HG03442 (cell line): Measurements from ENCODE around the gene CLPSL1.

Experiments used
- ATAC-seq: cut with Tn5 transposase; IDR thresholded peaks from one replicate; pipeline ENCODE4 v1.9.1; 2021; ENCODE audit warnings: mild to moderate bottlenecking, moderate library complexity; ENCODE audit not compliant: unreplicated experiment

Gene CLPSL1

DNA sequence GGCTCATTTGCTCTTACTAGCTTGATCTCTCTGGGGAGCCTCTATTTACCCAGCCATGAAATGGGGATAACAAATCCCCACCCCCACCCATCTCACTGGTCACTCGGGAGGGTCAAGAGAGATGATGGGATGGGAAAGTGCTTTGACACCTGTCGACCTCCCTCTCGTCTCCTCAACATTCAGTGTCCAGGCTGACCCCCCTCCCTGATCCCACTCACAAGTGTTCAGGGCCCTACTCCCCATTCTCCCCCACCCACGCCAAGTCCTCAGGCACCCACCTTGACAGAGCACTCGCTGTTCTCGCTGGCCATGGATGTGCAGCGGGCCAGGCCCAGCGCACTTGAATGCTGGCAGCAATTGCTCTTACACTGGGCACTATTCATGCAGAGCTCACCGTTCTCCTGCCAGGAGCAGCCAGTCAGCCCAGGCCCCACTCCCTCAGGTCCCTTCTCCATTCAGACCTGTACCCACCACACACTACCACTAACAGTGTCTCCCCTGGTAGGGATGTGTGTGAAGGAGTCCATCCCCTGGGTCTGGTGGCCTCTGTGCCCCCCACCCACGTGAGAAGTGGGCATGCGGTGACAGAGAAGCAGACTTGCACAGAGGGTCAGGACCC, 14.7 kb downstream of the CLPSL1 start:
- no peak for ATAC-seq

DNA sequence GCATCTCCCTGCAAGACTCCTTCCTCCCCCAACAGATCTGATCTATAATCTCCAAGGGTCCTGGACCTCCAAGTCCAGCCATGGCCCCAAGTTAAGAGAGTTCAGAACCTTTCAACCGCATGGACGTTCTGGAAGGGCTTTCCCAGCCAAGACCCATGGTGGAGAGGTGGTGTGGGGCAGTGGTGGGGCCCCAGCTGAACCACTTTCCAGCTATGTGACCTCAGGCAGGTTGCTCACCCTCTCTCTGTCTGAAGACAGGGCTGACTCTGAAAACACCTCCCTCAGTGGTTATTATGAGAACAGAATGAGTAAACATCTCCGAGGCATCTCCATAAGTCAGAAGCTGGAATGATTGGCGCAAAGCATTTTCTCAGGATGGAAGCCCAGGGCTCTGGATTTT, 15.4 kb downstream of the CLPSL1 start:
- ATAC-seq = no peak

DNA sequence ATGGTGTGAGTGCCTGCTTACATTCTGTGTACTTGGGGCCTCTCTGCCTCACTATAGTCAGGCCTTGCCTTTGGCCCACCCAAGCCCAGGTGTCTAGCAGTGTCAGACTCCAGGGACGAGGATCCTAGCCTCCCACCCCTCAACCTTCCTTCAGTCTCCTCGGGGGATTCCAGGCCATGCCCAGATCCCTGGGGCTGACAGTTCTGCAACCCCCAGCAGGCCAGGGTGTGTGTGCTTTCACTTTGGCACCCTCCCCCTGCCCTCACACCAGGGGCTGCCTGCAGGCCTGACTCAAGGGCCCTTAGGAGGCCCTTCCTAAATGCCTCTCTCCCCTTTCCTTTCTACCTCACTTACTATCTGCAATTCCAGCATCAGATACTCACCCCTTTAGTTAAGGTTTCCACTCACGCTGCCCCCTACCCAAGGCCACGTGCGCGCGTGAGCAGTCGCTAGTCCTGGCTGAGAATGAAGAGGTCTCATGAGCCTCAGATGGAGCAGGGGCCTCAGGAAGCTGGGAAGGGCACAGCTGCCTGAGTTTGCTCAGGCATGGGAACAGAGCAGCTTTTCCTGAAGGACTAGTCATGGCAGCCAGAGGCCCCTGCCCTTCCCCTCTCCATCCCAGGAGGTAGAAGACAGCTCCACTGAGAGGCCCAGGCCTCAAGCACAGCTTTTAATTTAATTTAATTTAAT, 17.2 kb downstream of the CLPSL1 start:
- ATAC-seq = no peak

DNA sequence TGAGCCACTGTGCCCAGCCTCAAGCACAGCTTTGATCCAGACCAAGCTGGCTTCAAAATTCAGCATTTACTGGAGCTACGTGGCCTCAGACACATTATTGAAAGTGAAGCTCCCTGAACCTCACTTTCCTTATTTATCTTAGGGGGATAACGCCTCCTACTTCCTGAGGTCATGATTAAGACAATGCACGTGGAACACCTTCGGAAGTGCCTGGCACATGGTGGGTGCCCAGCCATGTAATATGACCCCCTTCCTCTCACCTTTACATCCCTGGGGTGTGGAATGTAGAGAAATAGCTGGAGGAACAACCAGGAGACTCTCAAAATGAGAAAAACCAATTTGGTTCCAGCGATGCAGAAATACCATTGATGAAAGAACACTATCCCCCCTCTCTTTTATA, 17.9 kb downstream of the CLPSL1 start:
- no peak for ATAC-seq

DNA sequence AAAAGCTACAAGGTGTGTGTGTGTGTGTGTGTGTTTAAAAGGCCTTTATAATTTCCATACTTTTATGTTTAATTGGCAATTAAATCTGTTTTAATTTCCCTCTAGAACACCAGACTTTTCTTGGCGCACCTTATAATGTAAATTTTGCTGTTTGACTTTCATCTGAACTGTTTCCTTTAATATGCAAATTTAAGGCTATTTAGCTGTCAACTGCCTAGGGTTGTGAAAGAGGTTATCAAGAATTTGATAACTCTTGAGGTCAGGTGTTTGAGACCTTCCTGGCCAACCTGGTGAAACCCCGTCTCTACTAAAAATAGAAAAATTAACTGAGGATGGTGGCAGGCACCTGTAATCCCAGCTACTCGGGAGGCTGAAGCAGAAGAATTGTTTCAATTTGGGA, 20.3 kb downstream of the CLPSL1 start:
- ATAC-seq = no peak

DNA sequence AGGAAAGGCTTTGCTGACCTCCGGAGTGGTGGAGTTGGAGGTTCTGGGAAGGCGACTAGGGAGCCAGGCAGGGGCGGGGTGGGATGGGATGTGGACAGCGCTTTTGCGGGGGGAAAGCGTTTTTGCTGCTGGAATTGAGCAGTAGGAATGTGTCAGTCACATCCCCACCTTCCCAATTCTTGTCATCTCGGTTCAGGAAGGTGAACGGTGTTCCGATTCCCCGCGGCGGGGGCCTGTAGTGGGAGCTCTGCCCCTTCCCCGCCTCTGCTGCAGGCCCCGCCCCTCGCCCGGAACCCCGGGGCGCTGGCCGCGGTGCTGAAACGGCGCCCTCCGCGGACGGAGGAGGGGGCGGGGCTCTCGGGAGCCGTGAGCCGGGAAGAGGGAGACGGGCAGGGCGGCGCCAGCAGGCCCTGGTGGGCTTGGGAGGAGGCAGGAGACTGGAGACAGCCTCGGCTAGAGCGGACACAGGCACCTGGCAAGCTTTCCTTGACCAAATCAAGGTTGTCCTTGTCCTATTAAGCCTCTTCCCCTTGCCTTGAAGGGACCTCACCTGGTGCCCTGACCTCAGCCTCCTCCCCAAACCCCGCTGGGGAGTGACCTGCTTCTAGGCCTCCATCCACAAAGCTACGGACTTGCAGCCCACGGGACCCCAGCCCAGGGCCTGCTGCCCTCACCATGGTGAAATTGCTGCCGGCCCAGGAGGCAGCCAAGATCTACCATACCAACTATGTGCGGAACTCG, 24.3 kb downstream of the CLPSL1 start, which contains the start of gene LHFPL5:
Gene LHFPL5, plus strand, starts transcription at position 357 of the 741 bp plus-strand sequence. Its CDS starts 319 bp downstream, at position 676.
- no peak for ATAC-seq

DNA sequence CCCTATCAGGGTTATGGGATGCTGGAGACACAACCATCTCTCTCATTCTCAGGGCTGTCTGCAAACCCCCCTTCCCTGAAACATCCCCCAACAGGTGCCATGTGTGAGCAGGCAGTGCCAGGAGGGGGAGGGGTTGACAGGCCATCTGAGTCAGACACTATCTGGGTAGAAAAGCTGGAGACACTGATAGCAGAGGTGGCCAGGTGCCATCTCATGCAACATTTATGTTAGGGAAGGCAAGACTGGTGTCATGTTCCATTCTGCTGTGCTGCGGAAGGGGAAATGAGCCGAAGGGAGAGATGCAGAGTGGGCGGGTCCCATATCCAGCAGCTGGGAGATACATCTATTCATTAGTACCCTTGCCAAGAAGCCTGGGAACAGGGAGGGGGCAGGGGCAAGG, 27.9 kb downstream of the CLPSL1 start:
- no peak for ATAC-seq

DNA sequence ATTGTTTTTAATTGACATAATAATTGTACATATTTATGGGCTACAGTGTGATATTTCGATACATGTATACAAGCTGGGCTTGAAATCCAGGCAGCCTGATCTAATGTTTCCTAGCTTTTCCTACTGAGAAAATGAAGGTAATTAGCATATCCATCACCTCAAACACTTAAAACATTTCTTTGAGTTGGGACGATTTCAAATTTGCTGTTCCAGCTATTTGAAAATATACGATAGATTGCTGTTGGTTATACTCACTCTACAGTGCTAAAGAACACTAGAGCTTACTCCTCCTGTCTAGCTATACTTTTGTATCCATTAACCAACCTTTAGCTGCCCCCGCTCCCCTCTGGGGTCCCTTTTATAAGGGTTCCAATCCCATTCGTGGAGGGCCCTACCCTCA, 29.0 kb downstream of the CLPSL1 start:
- no peak for ATAC-seq

DNA sequence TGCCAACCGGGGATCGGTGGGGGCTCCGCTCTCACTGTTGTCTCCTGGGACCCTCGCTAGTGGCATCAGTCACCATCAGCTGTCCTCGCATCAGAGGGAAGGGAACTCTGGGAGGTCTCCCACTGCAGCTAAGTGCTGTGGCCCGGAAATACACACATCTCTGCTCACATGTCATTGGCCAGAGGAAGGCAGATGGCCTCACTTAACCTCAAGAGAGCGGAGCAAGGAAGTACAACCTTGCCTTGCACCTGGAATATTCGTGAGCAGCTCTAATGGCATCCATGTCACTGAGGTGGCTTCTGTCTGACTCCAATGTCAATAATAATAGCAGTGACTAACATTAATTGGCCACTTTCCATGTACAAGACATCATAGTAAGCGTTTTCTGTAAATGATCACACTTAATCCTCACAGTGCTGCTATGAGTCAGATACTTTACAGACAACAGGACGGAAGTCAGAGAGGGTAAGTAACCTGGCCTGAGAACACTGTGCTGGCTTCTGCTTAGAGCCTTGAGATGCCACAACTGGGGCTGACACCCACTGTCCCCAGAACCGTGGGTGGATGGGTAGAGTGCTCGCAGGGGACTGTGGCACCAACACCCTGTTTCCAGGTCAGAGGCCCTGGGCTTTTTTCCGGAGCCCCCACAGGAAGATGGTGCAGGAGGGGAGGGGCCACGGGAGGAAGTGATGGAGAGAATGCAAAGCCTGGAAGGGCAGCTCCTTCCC, 30.3 kb downstream of the CLPSL1 start:
- ATAC-seq = no peak

DNA sequence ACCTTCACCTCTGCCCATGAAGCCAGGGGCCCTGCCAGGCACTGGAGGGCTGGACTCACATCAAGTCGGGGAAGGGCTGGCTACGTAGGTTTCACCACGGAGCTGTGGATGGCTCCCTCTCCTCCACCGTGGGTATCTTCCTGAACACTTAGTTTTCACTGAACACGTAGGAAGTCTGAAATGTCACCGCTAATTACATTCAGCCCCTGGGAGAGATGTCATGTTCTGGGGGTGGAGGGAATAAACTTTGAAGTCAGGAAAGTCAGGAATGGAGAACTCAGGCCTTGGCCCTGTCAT, 30.8 kb downstream of the CLPSL1 start:
- ATAC-seq = no peak

DNA sequence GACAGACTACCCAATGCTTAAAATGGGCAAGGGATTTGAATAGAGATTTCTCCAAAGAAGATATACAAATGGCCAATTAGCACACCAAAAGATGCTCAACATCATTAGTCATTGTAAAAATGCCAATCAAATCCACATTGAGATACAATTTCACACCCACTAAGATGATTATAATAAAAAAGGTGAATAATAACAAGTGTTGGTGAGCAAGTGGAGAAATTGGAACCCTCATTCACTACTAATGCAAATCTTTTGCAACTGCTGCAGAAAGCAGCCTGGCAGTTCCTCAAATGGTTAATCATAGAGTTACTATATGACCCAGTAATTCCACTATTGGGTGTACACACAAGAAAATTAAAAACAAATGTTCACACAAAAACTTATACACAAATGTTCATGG, 36.7 kb downstream of the CLPSL1 start:
- no peak for ATAC-seq

DNA sequence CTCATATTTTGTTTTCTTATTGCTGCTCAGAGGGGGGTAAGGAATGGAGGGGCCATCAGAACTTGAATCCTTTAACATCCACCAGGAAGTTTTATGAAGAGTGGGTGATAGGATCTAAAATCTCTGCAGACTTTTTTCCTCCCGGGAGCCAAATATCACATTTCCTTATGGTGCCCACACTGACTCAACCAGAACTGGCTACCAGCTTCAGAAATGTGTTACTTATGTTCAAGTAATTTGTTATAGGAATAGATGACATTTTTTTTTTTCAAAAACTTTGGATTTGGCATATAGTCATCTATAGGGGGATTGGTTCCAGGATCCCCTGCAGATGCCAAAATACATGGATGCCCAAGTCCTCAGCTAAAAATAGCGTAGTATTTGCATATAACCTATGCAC, 42.8 kb downstream of the CLPSL1 start:
- ATAC-seq = no peak

DNA sequence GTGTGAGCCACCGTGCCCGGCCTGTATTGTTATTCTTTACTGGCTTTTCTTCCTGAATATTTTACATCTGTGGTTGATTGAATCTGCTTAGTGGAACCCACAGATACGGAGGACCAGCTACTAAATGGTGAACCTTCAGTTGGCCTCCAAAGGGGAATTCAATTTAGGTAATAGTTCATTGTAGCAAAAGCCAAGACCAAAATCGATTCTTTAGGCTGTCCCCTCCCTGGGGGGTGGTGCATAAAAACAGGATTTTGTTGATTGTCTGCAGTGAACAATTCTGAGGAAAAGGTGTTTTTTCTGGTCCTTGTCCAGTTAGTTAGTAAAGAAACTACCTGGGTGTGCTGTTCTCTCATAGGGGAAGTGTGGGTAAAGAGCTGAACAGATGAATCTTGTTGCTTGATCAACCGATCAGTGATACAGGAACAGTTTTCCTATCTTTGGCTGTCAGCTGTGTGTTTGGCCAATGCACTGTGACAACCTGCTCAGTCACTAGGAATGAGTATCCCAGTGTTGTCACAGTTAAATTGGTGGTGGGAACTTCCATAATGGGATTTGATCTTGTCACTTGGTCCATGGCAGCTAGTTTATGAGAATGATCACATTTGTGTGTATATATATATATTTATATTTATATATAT, 43.9 kb downstream of the CLPSL1 start:
- no peak for ATAC-seq

DNA sequence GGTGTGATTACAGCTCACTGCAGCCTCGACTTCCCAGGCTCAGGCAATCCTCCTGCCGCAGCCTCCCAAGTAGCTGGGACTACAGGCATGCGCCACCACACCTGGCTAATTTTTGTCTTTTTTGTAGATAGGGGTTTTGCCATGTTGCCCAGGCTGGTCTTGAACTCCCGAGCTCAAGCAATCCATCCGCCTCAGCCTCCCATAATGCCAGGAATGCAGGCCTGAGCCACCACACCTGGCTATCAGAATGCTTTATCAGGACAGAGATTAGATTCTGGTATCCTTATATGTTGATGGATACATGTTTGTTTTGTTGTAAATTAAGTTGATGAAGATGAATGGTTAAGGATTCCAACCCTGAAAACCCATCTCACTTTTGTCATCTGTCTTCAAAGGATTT, 48.5 kb downstream of the CLPSL1 start:
- no peak for ATAC-seq

DNA sequence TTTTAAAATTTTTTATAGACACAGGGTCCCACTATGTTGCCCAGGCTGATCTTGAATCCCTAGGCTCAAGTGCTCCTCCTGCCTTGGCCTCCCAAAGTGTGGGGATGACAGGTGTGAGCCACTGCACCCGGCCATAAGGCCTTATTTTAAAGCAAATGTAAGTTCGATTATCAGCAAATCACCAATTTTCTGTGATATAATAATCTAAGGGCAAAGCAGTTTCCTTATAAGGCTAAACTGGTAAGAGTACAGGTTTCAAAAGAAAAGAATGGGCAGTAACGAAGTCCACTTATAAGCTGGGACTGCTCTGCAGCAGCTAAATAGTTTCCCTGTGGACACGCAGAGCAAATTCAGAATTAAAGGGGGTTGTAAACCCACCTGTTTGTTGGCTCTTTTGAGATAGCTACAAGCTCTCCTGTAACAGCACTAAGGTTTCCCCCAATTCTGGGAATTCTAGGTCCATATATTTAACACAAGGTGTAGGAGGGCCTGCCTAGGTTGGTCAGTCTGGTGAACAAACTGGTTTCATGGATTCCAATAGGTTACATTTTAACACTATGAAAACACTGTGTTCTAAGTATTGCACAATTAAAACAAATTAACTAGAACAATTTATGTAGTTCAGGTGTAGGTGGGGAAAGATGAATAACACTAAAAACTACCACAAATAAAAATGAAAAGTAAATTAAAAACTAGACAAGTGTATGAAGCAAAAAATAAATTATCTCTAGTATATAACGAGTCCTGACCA, 50.6 kb downstream of the CLPSL1 start:
- no peak for ATAC-seq

DNA sequence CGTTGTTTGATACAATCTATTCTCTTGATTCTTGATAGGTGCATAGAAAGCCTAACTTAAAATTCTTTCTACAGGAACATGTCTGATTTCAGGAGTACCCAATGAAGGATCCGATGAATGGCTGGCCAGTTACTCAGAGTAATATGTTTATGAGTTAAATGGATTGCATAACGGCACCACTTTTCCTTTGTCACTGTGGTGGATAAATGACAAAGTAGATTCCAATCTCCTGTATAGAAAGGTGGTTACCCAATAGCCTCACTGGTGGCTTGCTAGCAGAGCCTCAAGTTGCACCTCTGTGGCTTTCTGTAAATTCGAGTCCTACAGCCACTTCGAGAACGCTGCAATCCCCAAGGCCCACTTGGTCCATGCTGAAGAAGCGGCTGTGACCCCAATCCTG, 52.7 kb downstream of the CLPSL1 start:
- no peak for ATAC-seq
